ENCODE data around the gene MEGF11.

DNA sequence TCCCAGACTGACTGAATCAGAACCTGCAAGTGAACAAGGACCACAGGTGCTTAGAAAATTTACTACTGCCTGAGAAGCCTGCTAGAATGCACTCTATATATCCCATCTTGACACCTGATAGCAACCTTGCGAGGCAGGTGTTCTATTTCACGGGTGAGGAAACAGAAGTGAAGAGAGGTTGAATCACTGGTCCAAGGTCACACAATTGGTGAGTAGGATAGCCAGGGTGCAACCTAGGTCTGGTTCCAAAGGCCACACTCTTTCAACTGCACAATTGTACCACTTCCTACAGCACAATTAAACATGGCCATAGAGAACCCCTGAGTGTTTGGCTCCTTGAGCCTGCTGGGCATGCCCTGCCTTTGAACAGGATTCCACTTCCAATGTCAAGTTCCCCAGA, 297.2 kb downstream of the MEGF11 start:
- TF ChIP-seq CTCF (IDR thresholded peaks at IDR 0.05) (no peak), POLR2AphosphoS5 (IDR thresholded peaks at IDR 0.05; ENCODE audit: insufficient read depth in 1 of 2, low read depth in 1 of 2) (no peak), POLR2A (IDR thresholded peaks at IDR 0.05) (no peak)
